Activated CD4-positive, alpha-beta T cell treated with anti-CD3 and anti-CD28 coated beads for 48 hours (primary cell): Measurements from ENCODE around the gene GLRA1.
"Not testable (repeated sequence)": the region's sequence is repeated elsewhere in the genome, so short reads cannot be mapped to it uniquely, and the experiment has no call there.

ENCODE experiments used
- DNase-seq: peaks from one replicate; pipeline ENCODE4 v3.0.0-alpha.2; 2020

Gene GLRA1

GRCh38 chr5:151912360-151912759 lies 12.3 kb downstream of the GLRA1 start:
- DNase-seq: no peak

- DNase-seq: no peak
Observed at GRCh38 chr5:151911011-151911410, 13.6 kb downstream of the GLRA1 start.

- DNase-seq: no peak
Observed at GRCh38 chr5:151909628-151910027, 15.0 kb downstream of the GLRA1 start.

GRCh38 chr5:151906246-151906645 lies 18.4 kb downstream of the GLRA1 start:
- DNase-seq: no peak

GRCh38 chr5:151905557-151905961 lies 19.1 kb downstream of the GLRA1 start:
- no peak for DNase-seq

GRCh38 chr5:151904909-151905308 lies 19.7 kb downstream of the GLRA1 start:
- no peak for DNase-seq

GRCh38 chr5:151904127-151904526 lies 20.5 kb downstream of the GLRA1 start:
- DNase-seq: no peak

GRCh38 chr5:151903243-151903653 lies 21.4 kb downstream of the GLRA1 start:
- DNase-seq: no peak

- DNase-seq: no peak
Observed at GRCh38 chr5:151902215-151902614, 22.4 kb downstream of the GLRA1 start.

- DNase-seq: no peak
Observed at GRCh38 chr5:151901611-151902010, 23.0 kb downstream of the GLRA1 start.

GRCh38 chr5:151900891-151901290 lies 23.8 kb downstream of the GLRA1 start:
- no peak for DNase-seq

- DNase-seq: no peak
Observed at GRCh38 chr5:151899399-151899798, 25.3 kb downstream of the GLRA1 start.

GRCh38 chr5:151897896-151898295 lies 26.8 kb downstream of the GLRA1 start:
- DNase-seq: no peak

- no peak for DNase-seq
Observed at GRCh38 chr5:151897020-151897552, 27.6 kb downstream of the GLRA1 start.

- DNase-seq: no peak
Observed at GRCh38 chr5:151896031-151896691, 28.5 kb downstream of the GLRA1 start.

GRCh38 chr5:151895660-151896030 lies 29.0 kb downstream of the GLRA1 start:
- DNase-seq: no peak

- DNase-seq: not testable (repeated sequence)
Observed at GRCh38 chr5:151893485-151893884, 31.2 kb downstream of the GLRA1 start.

GRCh38 chr5:151892393-151892792 lies 32.3 kb downstream of the GLRA1 start:
- DNase-seq: no peak

GRCh38 chr5:151890299-151890698 lies 34.4 kb downstream of the GLRA1 start:
- no peak for DNase-seq

GRCh38 chr5:151889614-151890013 lies 35.0 kb downstream of the GLRA1 start:
- no peak for DNase-seq

- no peak for DNase-seq
Observed at GRCh38 chr5:151886546-151887275, 37.9 kb downstream of the GLRA1 start.

GRCh38 chr5:151885138-151885908 lies 39.3 kb downstream of the GLRA1 start:
- no peak for DNase-seq

GRCh38 chr5:151881621-151882225 lies 42.9 kb downstream of the GLRA1 start:
- DNase-seq: no peak
